Right lobe of liver (tissue), 6 donors: Measurements from ENCODE around the gene AIF1. TPM values are rescaled to one million over a fixed set of nuclear protein-coding genes. Genes with fewer than 3 reads are reported as not detected.
A peak's percentile ranks its signal among the peaks of the same experiment; 100 is the strongest.

Source experiments
- ATAC-seq, 4 donors: fragments of 200-7000 bp; cut with Tn5 transposase; one replicate each; pipeline ENCODE4 v1.9.1; 2020; ENCODE audit warnings: mild to moderate bottlenecking in 4 of 4, moderate library complexity in 4 of 4
- DNase-seq, 3 donors: peaks; one replicate each; pipeline ENCODE4 v3.0.0-alpha.2; 2020
- H3K27ac ChIP-seq, 3 donors: fragments of 200-600 bp; one replicate each; pipeline ENCODE4 v1.8.0; 2022
- H3K27me3 ChIP-seq, 2 donors: fragments of 200-600 bp; one replicate each; pipeline ENCODE4 v1.8.0; 2022
- H3K36me3 ChIP-seq, 4 donors: fragments of 200-600 bp; sonication (generic) in 1 of 4; one replicate each; pipeline versions ENCODE4 v1.5.1 to v1.8.0; 2017 to 2022; ENCODE audit warnings: control low read depth in 1 of 4
- H3K4me1 ChIP-seq, 4 donors: fragments of 200-600 bp; sonication (generic) in 1 of 4; one replicate each; pipeline versions ENCODE4 v1.5.1 to v1.8.0; 2017 to 2022; ENCODE audit warnings: control low read depth in 1 of 4
- H3K4me3 ChIP-seq, 3 donors: fragments of 200-600 bp; one replicate each; pipeline ENCODE4 v1.8.0; 2022
- H3K9me3 ChIP-seq, 4 donors: fragments of 200-600 bp; sonication (generic) in 1 of 4; one replicate each; pipeline versions ENCODE4 v1.5.1 to v1.8.0; 2017 to 2022; ENCODE audit warnings: control low read depth in 1 of 4
- CTCF ChIP-seq, 4 donors: fragments of 200-600 bp in 3 of 4; fragments of 450-650 bp in 1 of 4; IDR thresholded peaks; one replicate each; pipeline versions ENCODE4 v1.5.1 to v1.8.0; 2016 to 2022; ENCODE audit warnings: antibody characterized with exemption in 4 of 4, mild to moderate bottlenecking in 2 of 4
- POLR2A ChIP-seq: fragments of 450-650 bp; IDR thresholded peaks from one replicate; pipeline ENCODE4 v1.6.1; 2017; ENCODE audit warnings: antibody characterized with exemption, mild to moderate bottlenecking
- WGBS: methylation state at CpG from one replicate; pipeline ENCODE4 v1.1.6; 2018; ENCODE audit warnings: low coverage, low lambda C conversion rate; ENCODE audit not compliant: insufficient coverage; ENCODE audit errors: missing lambda C conversion rate; 5-methylcytosine and 5-hydroxymethylcytosine counted together
- intact Hi-C, 2 donors: fragments of 100-400 bp; cut with DNase I; formaldehyde crosslinking; loops; one replicate each; pipeline versions ENCODE4 v1.11.2 to v1.14.1; 2022
- total RNA-seq, 6 experiments: library from RNA; depleted of rRNA in 2 of 6; stranded (reverse); fragments of >200 nt in 2 of 6; fragmentation: NEBNext Ultra II Directional in 3 of 6; extraction: Animal tissue kit (Norgen Biotek cat#: 25700) in 3 of 6; gene quantifications; one replicate each; pipeline versions ENCODE4 v1.1.0 to v1.2.4, GENCODE V29; 2016 to 2023
- donor health status: DM: no; HTN: yes; CAD: no.
- donor health status: DM: no; HTN: no; CAD: no.
- donor health status: DM: no; HTN: no; CAD: no.
- donor health status: DM: no; HTN: yes; CAD: no.
- donor health status: DM: no; HTN: yes; CAD: no.

Gene AIF1
- total RNA-seq, 6 experiments from 2014 or later, result 6.7 to 28.5 (median 13.0) TPM

- Histone ChIP-seq H3K4me1 (no peaks in the 10 kb centered on the region), H3K9me3 (no peaks in the 10 kb centered on the region), H3K27me3 (no peaks in the 10 kb centered on the region), H3K27ac (no peak overlapping the region), H3K36me3 (no peaks in the 10 kb centered on the region), H3K4me3 (no peak overlapping the region)
- WGBS, result 68% methylated on average over 12 of the region's 12 CpGs
- intact Hi-C loops, result no loop called here
- no peak for TF ChIP-seq POLR2A
- no peak for TF ChIP-seq CTCF (IDR thresholded peaks at IDR 0.05)
- ATAC-seq, result no peak
- DNase-seq, result peak in 1 of 3 donors; percentile 25
Observed at GRCh38 chr6:31578184-31579118, 36.6 kb upstream of the AIF1 start.

- 78% methylated on average over 3 of the region's 3 CpGs for WGBS
- H3K27ac ChIP-seq, result no peak overlapping the region
Observed at GRCh38 chr6:31579119-31579505, 35.9 kb upstream of the AIF1 start.

GRCh38 chr6:31579546-31580437 is 35.2 kb upstream of the AIF1 start:
- no peak overlapping the region for H3K27ac ChIP-seq
- ATAC-seq, result no peak
- intact Hi-C loops, result no loop called here
- TF ChIP-seq CTCF (IDR thresholded peaks at IDR 0.05), result no peak
- no peak for TF ChIP-seq POLR2A
- no peaks in the 10 kb centered on the region for H3K27me3 ChIP-seq
- no peak overlapping the region for H3K4me3 ChIP-seq
- DNase-seq, result peak in 1 of 3 donors; percentile 11
- H3K36me3 ChIP-seq, result no peaks in the 10 kb centered on the region
- WGBS, result 88% methylated on average over 6 of the region's 8 CpGs
- H3K9me3 ChIP-seq, result no peaks in the 10 kb centered on the region
- H3K4me1 ChIP-seq, result no peaks in the 10 kb centered on the region

More at GRCh38 chr6:31579119-31579505, 35.9 kb upstream of the AIF1 start:
- intact Hi-C loops, result no loop called here
- no peak for TF ChIP-seq POLR2A
- TF ChIP-seq CTCF (IDR thresholded peaks at IDR 0.05), result no peak
- Histone ChIP-seq H3K36me3 (no peaks in the 10 kb centered on the region), H3K9me3 (no peaks in the 10 kb centered on the region), H3K27me3 (no peaks in the 10 kb centered on the region), H3K4me1 (no peaks in the 10 kb centered on the region), H3K4me3 (no peak overlapping the region)
- DNase-seq, result peak in 1 of 3 donors; percentile 27
- ATAC-seq, result no peak

- Histone ChIP-seq H3K27ac (peak overlapping the region; percentile 58 to 85 (median 76)), H3K9me3 (no peaks in the 10 kb centered on the region), H3K4me3 (peak overlapping the region; percentile 66 to 76 (median 68)), H3K36me3 (no peaks in the 10 kb centered on the region), H3K27me3 (no peaks in the 10 kb centered on the region), H3K4me1 (no peaks in the 10 kb centered on the region)
- no peak for DNase-seq
- ATAC-seq, result no peak
- WGBS, result 38% methylated on average over 11 of the region's 11 CpGs
- intact Hi-C loops, result no loop called here
- TF ChIP-seq POLR2A (no peak), CTCF (IDR thresholded peaks at IDR 0.05) (no peak)
Observed at GRCh38 chr6:31580438-31580740, 34.6 kb upstream of the AIF1 start.
